ENCODE results near the gene DGKB. TPM values are rescaled to one million over a fixed set of nuclear protein-coding genes. Genes with fewer than 3 reads are reported as not detected.
"Not testable (repeated sequence)": the region's sequence is repeated elsewhere in the genome, so short reads cannot be mapped to it uniquely, and the experiment has no call there.

The DGKB gene
- total RNA-seq, 2 donors from 2014 or later, result not detected

GRCh38 chr7:14279065-14279871, 623.3 kb downstream of the DGKB start:
- not testable (repeated sequence) for H3K27ac Mint-ChIP-seq, H3K9me3 Mint-ChIP-seq

GRCh38 chr7:14275356-14275755, 627.2 kb downstream of the DGKB start:
- Mint-ChIP-seq H3K4me3 (no peak overlapping the region), H3K4me1 (ENCODE audit: low read depth in 2 of 2) (no peaks in the 10 kb centered on the region), H3K27ac (no peak overlapping the region), H3K27me3 (no peaks in the 10 kb centered on the region), H3K36me3 (no peaks in the 10 kb centered on the region), H3K9me3 (peaks cover 4% of the 10 kb centered on the region)
- ATAC-seq, result no peak
- no peak for DNase-seq (ENCODE audit: low spot score)

More at GRCh38 chr7:14279065-14279871, 623.3 kb downstream of the DGKB start:
- not testable (repeated sequence) for H3K36me3 Mint-ChIP-seq; DNase-seq (ENCODE audit: low spot score); H3K4me3 Mint-ChIP-seq; H3K27me3 Mint-ChIP-seq; ATAC-seq; H3K4me1 Mint-ChIP-seq (ENCODE audit: low read depth in 2 of 2)

GRCh38 chr7:14271441-14271840, 631.1 kb downstream of the DGKB start:
- no peaks in the 10 kb centered on the region for H3K36me3 Mint-ChIP-seq
- no peaks in the 10 kb centered on the region for H3K4me1 Mint-ChIP-seq (ENCODE audit: low read depth in 2 of 2)
- no peak overlapping the region for H3K27ac Mint-ChIP-seq
- H3K4me3 Mint-ChIP-seq, result no peak overlapping the region
- ATAC-seq (no peak), DNase-seq (ENCODE audit: low spot score) (no peak)
- no peaks in the 10 kb centered on the region for H3K27me3 Mint-ChIP-seq
- H3K9me3 Mint-ChIP-seq, result no peaks in the 10 kb centered on the region

GRCh38 chr7:14270099-14270498, 632.5 kb downstream of the DGKB start:
- Mint-ChIP-seq H3K4me3 (no peak overlapping the region), H3K27ac (no peak overlapping the region), H3K36me3 (no peaks in the 10 kb centered on the region), H3K9me3 (peaks cover 4% of the 10 kb centered on the region), H3K4me1 (ENCODE audit: low read depth in 2 of 2) (no peaks in the 10 kb centered on the region), H3K27me3 (no peaks in the 10 kb centered on the region)
- DNase-seq (ENCODE audit: low spot score) (no peak), ATAC-seq (no peak)

GRCh38 chr7:14260011-14260410, 642.5 kb downstream of the DGKB start:
- Mint-ChIP-seq H3K27ac (no peak overlapping the region), H3K27me3 (no peaks in the 10 kb centered on the region), H3K4me1 (ENCODE audit: low read depth in 2 of 2) (no peaks in the 10 kb centered on the region), H3K36me3 (no peaks in the 10 kb centered on the region), H3K9me3 (peaks cover 11% of the 10 kb centered on the region), H3K4me3 (no peak overlapping the region)
- DNase-seq (ENCODE audit: low spot score) (no peak), ATAC-seq (no peak)

GRCh38 chr7:14258861-14259260, 643.7 kb downstream of the DGKB start:
- Mint-ChIP-seq H3K4me1 (ENCODE audit: low read depth in 2 of 2) (no peaks in the 10 kb centered on the region), H3K9me3 (peaks cover 12% of the 10 kb centered on the region), H3K27ac (no peak overlapping the region), H3K4me3 (no peak overlapping the region), H3K27me3 (no peaks in the 10 kb centered on the region), H3K36me3 (no peaks in the 10 kb centered on the region)
- ATAC-seq (no peak), DNase-seq (ENCODE audit: low spot score) (no peak)

GRCh38 chr7:14258441-14258840, 644.1 kb downstream of the DGKB start:
- no peak for DNase-seq (ENCODE audit: low spot score)
- ATAC-seq, result no peak
- Mint-ChIP-seq H3K4me1 (ENCODE audit: low read depth in 2 of 2) (no peaks in the 10 kb centered on the region), H3K9me3 (peaks cover 16% of the 10 kb centered on the region), H3K4me3 (no peak overlapping the region), H3K27ac (no peak overlapping the region), H3K36me3 (no peaks in the 10 kb centered on the region), H3K27me3 (no peaks in the 10 kb centered on the region)

GRCh38 chr7:14252458-14252857, 650.1 kb downstream of the DGKB start:
- no peak overlapping the region for H3K27ac Mint-ChIP-seq

GRCh38 chr7:14242175-14242574, 660.4 kb downstream of the DGKB start:
- no peaks in the 10 kb centered on the region for H3K4me1 Mint-ChIP-seq (ENCODE audit: low read depth in 2 of 2)
- no peaks in the 10 kb centered on the region for H3K36me3 Mint-ChIP-seq
- no peak overlapping the region for H3K27ac Mint-ChIP-seq
- peaks cover 8% of the 10 kb centered on the region for H3K9me3 Mint-ChIP-seq
- ATAC-seq, result no peak
- H3K4me3 Mint-ChIP-seq, result no peak overlapping the region
- no peak for DNase-seq (ENCODE audit: low spot score)
- H3K27me3 Mint-ChIP-seq, result no peaks in the 10 kb centered on the region

More at GRCh38 chr7:14252458-14252857, 650.1 kb downstream of the DGKB start:
- DNase-seq (ENCODE audit: low spot score), result no peak
- Mint-ChIP-seq H3K27me3 (no peaks in the 10 kb centered on the region), H3K36me3 (no peaks in the 10 kb centered on the region), H3K4me1 (ENCODE audit: low read depth in 2 of 2) (no peaks in the 10 kb centered on the region), H3K9me3 (peaks cover 20% of the 10 kb centered on the region), H3K4me3 (no peak overlapping the region)
- ATAC-seq, result no peak

- H3K9me3 Mint-ChIP-seq, result peaks cover 5% of the 10 kb centered on the region
- DNase-seq (ENCODE audit: low spot score) (no peak), ATAC-seq (no peak)
- no peak overlapping the region for H3K27ac Mint-ChIP-seq
- H3K27me3 Mint-ChIP-seq, result no peaks in the 10 kb centered on the region
- no peak overlapping the region for H3K4me3 Mint-ChIP-seq
- no peaks in the 10 kb centered on the region for H3K4me1 Mint-ChIP-seq (ENCODE audit: low read depth in 2 of 2)
- no peaks in the 10 kb centered on the region for H3K36me3 Mint-ChIP-seq
These were observed 665.7 kb downstream of the DGKB start for GRCh38 chr7:14236834-14237233.

- Mint-ChIP-seq H3K36me3 (no peaks in the 10 kb centered on the region), H3K4me1 (ENCODE audit: low read depth in 2 of 2) (no peaks in the 10 kb centered on the region), H3K27me3 (no peaks in the 10 kb centered on the region), H3K4me3 (no peak overlapping the region), H3K9me3 (peaks cover 5% of the 10 kb centered on the region), H3K27ac (no peak overlapping the region)
- DNase-seq (ENCODE audit: low spot score) (no peak), ATAC-seq (no peak)
These were observed 667.5 kb downstream of the DGKB start for GRCh38 chr7:14235056-14235455.

- Mint-ChIP-seq H3K4me3 (no peak overlapping the region), H3K27ac (no peak overlapping the region), H3K36me3 (no peaks in the 10 kb centered on the region), H3K9me3 (peaks cover 5% of the 10 kb centered on the region), H3K4me1 (ENCODE audit: low read depth in 2 of 2) (no peaks in the 10 kb centered on the region), H3K27me3 (no peaks in the 10 kb centered on the region)
- ATAC-seq (no peak), DNase-seq (ENCODE audit: low spot score) (no peak)
These were observed 668.6 kb downstream of the DGKB start for GRCh38 chr7:14233868-14234369.

GRCh38 chr7:14233076-14233867, 669.3 kb downstream of the DGKB start:
- H3K4me3 Mint-ChIP-seq, result no peak overlapping the region
- H3K9me3 Mint-ChIP-seq, result peaks cover 5% of the 10 kb centered on the region
- no peaks in the 10 kb centered on the region for H3K36me3 Mint-ChIP-seq
- H3K27me3 Mint-ChIP-seq, result no peaks in the 10 kb centered on the region
- H3K4me1 Mint-ChIP-seq (ENCODE audit: low read depth in 2 of 2), result no peaks in the 10 kb centered on the region
- ATAC-seq (no peak), DNase-seq (ENCODE audit: low spot score) (no peak)
- no peak overlapping the region for H3K27ac Mint-ChIP-seq

- Mint-ChIP-seq H3K36me3 (no peaks in the 10 kb centered on the region), H3K4me3 (no peak overlapping the region), H3K27me3 (no peaks in the 10 kb centered on the region), H3K9me3 (peaks cover 6% of the 10 kb centered on the region), H3K27ac (no peak overlapping the region), H3K4me1 (ENCODE audit: low read depth in 2 of 2) (no peaks in the 10 kb centered on the region)
- DNase-seq (ENCODE audit: low spot score), result no peak
- ATAC-seq, result no peak
These were observed 673.5 kb downstream of the DGKB start for GRCh38 chr7:14229047-14229446.
